ENCODE data around the gene CATSPER2. TPM values are rescaled to one million over a fixed set of nuclear protein-coding genes. Genes with fewer than 3 reads are reported as not detected.

CATSPER2 gene
- total RNA-seq: 0.43 and 1.6 TPM in 2 replicates

DNA sequence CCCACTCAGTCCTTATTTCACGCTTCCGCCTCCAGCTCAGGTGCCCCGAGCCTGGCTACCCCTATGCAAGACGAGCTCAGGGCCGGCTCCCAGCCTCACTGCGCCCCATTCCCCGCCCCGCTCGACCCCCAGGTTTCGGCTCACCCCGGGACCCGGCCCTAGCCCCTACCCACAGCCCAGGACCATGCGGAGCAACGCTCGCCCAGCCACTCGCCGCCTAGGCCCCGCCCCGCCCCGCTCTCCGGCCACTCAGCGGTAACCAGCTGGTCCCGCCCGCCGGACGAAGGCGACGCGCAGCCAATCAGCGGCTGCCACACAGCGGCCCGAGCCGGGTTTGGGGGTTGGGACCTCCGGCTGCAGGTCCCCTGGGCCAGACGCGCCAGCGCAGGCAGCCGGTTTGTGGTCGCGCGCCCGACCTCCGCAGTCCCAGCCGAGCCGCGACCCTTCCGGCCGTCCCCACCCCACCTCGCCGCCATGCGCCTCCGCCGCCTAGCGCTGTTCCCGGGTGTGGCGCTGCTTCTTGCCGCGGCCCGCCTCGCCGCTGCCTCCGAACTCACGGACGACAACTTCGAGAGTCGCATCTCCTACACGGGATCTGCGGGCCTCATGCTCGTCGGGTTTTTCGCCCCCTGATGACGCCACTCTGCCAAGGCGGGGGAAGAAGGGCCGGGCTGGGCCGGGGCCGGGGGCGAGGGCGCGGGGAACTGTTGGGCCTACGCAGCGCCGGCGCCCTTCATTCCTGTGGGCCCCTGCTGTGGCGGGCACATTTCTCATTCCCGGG lies at the start of gene CATSPER2:
CATSPER2 (minus strand) TSS at position 196 of the 781 bp plus-strand sequence. CDS start 783 bp downstream, outside the sequence.

DNA sequence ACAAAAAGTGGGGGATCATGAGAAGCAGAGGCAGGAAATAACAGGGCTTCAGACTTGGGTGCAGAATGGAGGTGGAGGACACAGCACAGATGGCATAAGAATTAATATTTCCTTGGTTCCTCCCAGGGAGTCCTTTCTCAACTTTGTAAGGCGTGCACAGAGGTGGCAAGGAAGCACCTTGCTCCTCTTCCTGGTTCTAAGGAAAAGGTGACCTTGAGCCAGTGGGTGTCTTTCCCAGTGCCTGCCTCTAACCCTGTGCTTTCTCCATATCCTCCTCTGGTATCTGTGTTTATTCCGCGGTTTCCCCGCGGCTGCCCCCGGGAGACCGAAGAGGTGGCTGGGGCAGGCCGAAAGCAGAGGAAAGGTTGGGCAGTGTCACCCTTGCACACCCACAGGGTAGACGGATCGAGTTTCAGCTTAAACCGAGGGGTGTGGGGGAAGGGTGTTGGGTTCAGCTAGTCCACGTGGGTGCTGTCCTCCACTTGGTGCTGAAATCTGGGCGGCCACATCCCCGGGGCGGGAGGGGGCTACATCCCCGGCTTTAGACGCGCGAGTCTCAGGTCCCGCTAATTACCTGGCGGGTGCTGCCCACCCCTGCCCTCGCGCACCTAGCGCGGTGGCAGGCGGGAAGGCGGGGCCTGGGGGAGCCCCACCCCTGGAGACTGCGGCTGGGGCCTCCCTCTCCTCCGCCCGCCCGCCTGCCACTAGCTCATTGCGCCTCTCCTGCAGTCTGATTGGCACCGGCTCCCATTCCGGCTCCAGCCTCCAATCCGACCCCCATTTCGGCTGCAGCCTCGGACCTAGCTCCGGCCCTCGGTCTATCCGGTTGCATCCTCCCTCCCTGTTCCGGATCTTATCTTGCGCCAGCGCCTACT lies 44.7 kb upstream of the CATSPER2 start, which contains the start of gene CKMT1A:
CKMT1A (plus strand) TSS at position 712 of the 875 bp plus-strand sequence. CDS start 192 bp downstream, outside the sequence.

DNA sequence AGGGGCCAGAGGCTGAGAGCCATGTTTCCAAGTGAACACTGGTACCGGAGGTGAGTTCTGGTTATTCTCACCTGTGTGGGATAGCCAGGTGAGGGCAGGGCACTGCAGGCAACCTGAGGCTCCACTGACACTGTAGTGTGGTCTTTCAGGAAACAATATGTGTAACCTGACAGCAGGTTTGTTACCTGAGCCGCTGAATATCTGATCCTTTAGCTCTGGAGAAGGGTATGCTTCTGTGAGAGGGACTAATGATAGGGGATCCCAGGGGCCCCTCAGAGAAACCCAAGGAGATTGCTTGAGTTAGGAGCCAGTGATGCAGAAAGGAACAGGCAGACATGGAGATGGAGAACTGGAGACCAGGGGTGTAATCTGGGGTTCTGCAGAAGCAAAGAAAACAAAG lies 29.9 kb downstream of the CATSPER2 start, which contains the start of gene STRC:
STRC (minus strand) TSS at position 101 of the 400 bp plus-strand sequence; CDS start at position 23, 78 bp downstream.

DNA sequence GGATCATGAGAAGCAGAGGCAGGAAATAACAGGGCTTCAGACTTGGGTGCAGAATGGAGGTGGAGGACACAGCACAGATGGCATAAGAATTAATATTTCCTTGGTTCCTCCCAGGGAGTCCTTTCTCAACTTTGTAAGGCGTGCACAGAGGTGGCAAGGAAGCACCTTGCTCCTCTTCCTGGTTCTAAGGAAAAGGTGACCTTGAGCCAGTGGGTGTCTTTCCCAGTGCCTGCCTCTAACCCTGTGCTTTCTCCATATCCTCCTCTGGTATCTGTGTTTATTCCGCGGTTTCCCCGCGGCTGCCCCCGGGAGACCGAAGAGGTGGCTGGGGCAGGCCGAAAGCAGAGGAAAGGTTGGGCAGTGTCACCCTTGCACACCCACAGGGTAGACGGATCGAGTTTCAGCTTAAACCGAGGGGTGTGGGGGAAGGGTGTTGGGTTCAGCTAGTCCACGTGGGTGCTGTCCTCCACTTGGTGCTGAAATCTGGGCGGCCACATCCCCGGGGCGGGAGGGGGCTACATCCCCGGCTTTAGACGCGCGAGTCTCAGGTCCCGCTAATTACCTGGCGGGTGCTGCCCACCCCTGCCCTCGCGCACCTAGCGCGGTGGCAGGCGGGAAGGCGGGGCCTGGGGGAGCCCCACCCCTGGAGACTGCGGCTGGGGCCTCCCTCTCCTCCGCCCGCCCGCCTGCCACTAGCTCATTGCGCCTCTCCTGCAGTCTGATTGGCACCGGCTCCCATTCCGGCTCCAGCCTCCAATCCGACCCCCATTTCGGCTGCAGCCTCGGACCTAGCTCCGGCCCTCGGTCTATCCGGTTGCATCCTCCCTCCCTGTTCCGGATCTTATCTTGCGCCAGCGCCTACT lies 55.1 kb downstream of the CATSPER2 start, which contains the start of gene CKMT1B:
CKMT1B (plus strand) TSS at position 700 of the 863 bp plus-strand sequence. CDS start 192 bp downstream, outside the sequence.

DNA sequence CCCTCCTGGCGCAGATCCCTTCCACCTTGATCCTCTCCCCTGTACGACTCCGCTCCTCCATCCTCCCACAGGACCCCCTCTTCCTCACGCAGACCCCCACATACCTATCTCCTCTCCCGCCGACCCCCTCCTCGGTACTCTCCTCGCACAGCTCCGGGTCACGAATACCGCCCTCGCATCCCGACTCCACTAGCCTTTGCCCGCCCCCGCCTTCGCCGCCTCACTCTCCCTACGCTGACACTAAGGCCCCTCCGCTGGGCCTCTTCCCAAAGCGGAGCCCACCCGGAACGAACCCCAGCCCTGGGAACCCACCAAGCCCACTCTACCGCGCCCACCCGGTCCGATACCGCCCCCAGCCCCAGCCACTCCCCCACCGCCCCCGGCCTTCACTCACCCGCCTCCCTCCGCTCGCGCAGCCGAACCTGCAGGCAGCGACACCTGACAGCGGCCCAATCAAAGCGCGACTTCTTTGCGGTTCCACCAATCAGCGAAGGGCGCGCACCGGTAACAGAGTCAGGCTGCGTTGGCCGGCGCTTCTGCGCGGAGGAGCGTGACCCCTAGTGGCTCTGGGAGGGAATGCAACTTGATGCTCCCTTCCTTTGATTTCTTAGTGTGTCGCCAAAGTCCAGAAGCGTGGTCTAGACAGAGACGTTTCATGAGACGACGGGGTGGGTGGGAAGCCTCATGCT lies 58.7 kb downstream of the CATSPER2 start, which contains the start of gene PPIP5K1:
PPIP5K1 (minus strand) TSS at position 431 of the 689 bp plus-strand sequence. CDS start 5,704 bp downstream, outside the sequence.

Small RNAs within 50 kb of the gene (small RNA-seq; reads per million reads assigned to genes)
- gene PDIA3P2 (not detected), gene RNU6-554P (not detected), gene RNU6-610P (not detected)

Other genes starting within 250 kb of the CATSPER2 start
- gene TP53BP1, start 155.7 kb downstream of the CATSPER2 start, total RNA-seq: 62.0 and 84.0 TPM in 2 replicates
- gene MAP1A, start 131.2 kb downstream of the CATSPER2 start, total RNA-seq: 8.6 and 10.6 TPM in 2 replicates
- gene PPIP5K1, start 58.6 kb downstream of the CATSPER2 start, total RNA-seq: 16.9 and 17.5 TPM in 2 replicates
- 0.39 and 0.54 TPM in 2 replicates for gene CKMT1B, start 54.8 kb downstream of the CATSPER2 start, total RNA-seq
- gene STRC, start 30.0 kb downstream of the CATSPER2 start, total RNA-seq: 0.33 and 0.79 TPM in 2 replicates
- gene CKMT1A, start 45.0 kb upstream of the CATSPER2 start, total RNA-seq: 1.6 and 2.3 TPM in 2 replicates
- gene PDIA3, start 97.6 kb upstream of the CATSPER2 start, total RNA-seq: 168 and 173 TPM in 2 replicates
- gene ELL3, start 128.1 kb upstream of the CATSPER2 start, total RNA-seq: 2.9 and 5.5 TPM in 2 replicates
- 606 and 821 TPM in 2 replicates for gene SERF2, start 143.5 kb upstream of the CATSPER2 start, total RNA-seq
- gene SERINC4, start 151.4 kb upstream of the CATSPER2 start, total RNA-seq: 0.39 TPM in 1 of 2 replicates, not detected in the other
- 4.6 and 9.4 TPM in 2 replicates for gene HYPK, start 151.8 kb upstream of the CATSPER2 start, total RNA-seq
- 15.8 and 25.1 TPM in 2 replicates for gene MFAP1, start 175.8 kb upstream of the CATSPER2 start, total RNA-seq
- 7.9 and 9.0 TPM in 2 replicates for gene WDR76, start 178.2 kb upstream of the CATSPER2 start, total RNA-seq